ENCODE results near the gene ZMIZ1. TPM values are rescaled to one million over a fixed set of nuclear protein-coding genes. Genes with fewer than 3 reads are reported as not detected.

ZMIZ1 gene
- total RNA-seq, 1 experiment from 2014 or later: 35.8 TPM

DNA sequence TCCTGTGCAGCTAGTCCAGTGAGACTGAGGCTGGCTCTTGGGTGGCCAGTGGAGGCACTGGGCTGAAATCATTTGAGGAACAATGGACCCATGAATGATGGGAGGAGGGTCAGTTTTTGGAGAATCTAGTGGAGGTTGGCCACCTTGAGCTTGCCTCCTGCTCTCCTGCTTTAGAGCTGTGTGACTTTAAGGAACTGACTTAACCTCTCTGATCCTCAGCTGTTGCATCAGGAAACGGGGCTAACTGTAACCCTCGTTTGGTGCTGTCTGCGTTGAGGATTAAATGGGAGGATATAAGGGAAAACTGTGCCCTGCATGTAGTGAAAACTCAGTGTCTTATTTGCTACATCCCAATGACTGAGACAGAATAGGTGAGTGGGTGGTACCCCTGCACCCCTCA is 163.1 kb downstream of the ZMIZ1 start:
- Histone ChIP-seq H3K27me3 (replicated peaks; ENCODE audit: insufficient read depth, low read depth, low read length, poor library complexity) (no peaks in the 10 kb centered on the region), H3K27ac (ENCODE audit: low read depth, low read length, poor library complexity, severe bottlenecking) (no peak overlapping the region), H3K9me3 (ENCODE audit: low read depth, low read length, poor library complexity, severe bottlenecking) (no peaks in the 10 kb centered on the region), H3K4me1 (ENCODE audit: insufficient read depth, low read length, poor library complexity, severe bottlenecking) (peaks cover 16% of the 10 kb centered on the region), H3K4me3 (ENCODE audit: low read depth, low read length, poor library complexity, severe bottlenecking) (no peak overlapping the region), H3K36me3 (ENCODE audit: insufficient read depth, low read length, poor library complexity, severe bottlenecking) (no peaks in the 10 kb centered on the region)
- BruUV-seq (replicated peaks): no TSS peak
- no peak for DNase-seq (ENCODE audit: low spot score)
- intact Hi-C loops (cut with micrococcal nuclease; ENCODE audit: unreplicated experiment): no loop called here
- POLR2A ChIA-PET (ENCODE audit: low non-redundant PET): no interaction called here
- CTCF ChIA-PET: no interaction called here
- TF ChIP-seq EZH2 (IDR thresholded peaks at IDR 0.05; ENCODE audit: borderline replicate concordance, low read depth, low read length, poor library complexity, severe bottlenecking): no peak
- TF ChIP-seq, protein P1, sequence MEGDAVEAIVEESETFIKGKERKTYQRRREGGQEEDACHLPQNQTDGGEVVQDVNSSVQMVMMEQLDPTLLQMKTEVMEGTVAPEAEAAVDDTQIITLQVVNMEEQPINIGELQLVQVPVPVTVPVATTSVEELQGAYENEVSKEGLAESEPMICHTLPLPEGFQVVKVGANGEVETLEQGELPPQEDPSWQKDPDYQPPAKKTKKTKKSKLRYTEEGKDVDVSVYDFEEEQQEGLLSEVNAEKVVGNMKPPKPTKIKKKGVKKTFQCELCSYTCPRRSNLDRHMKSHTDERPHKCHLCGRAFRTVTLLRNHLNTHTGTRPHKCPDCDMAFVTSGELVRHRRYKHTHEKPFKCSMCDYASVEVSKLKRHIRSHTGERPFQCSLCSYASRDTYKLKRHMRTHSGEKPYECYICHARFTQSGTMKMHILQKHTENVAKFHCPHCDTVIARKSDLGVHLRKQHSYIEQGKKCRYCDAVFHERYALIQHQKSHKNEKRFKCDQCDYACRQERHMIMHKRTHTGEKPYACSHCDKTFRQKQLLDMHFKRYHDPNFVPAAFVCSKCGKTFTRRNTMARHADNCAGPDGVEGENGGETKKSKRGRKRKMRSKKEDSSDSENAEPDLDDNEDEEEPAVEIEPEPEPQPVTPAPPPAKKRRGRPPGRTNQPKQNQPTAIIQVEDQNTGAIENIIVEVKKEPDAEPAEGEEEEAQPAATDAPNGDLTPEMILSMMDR (conservative IDR thresholded peaks at IDR 0.05; ENCODE audit: low read depth, low read length): no peak

DNA sequence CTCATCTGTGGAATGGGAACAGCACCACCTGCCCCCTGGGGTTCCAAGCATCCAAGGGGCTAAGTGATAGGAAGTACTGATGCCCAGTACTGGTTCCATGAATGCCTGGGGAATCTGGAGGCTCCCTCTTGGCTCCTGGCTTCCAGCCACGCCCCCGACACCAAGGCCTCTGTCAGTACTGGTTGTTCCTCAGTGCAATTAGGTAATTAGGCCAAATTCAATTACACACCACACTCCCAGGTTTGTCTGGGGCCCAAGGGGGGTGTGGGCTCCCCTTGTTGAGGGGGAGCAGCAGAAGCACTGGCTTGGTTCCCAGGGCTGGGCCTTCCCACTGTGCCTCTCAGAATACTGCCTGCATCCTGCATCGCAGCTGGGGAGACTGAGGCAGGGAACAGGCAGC is 164.1 kb downstream of the ZMIZ1 start:
- Histone ChIP-seq H3K4me3 (ENCODE audit: low read depth, low read length, poor library complexity, severe bottlenecking) (no peak overlapping the region), H3K4me1 (ENCODE audit: insufficient read depth, low read length, poor library complexity, severe bottlenecking) (peaks cover 20% of the 10 kb centered on the region), H3K27me3 (replicated peaks; ENCODE audit: insufficient read depth, low read depth, low read length, poor library complexity) (no peaks in the 10 kb centered on the region), H3K27ac (ENCODE audit: low read depth, low read length, poor library complexity, severe bottlenecking) (no peak overlapping the region), H3K9me3 (ENCODE audit: low read depth, low read length, poor library complexity, severe bottlenecking) (no peaks in the 10 kb centered on the region), H3K36me3 (ENCODE audit: insufficient read depth, low read length, poor library complexity, severe bottlenecking) (no peaks in the 10 kb centered on the region)
- ChIA-PET CTCF (no interaction called here), POLR2A (ENCODE audit: low non-redundant PET) (no interaction called here)
- TF ChIP-seq, protein P1 (conservative IDR thresholded peaks at IDR 0.05; ENCODE audit: low read depth, low read length): no peak
- TF ChIP-seq EZH2 (IDR thresholded peaks at IDR 0.05; ENCODE audit: borderline replicate concordance, low read depth, low read length, poor library complexity, severe bottlenecking): no peak
- intact Hi-C loops (cut with micrococcal nuclease; ENCODE audit: unreplicated experiment): no loop called here
- no peak for DNase-seq (ENCODE audit: low spot score)
- no TSS peak for BruUV-seq (replicated peaks)

DNA sequence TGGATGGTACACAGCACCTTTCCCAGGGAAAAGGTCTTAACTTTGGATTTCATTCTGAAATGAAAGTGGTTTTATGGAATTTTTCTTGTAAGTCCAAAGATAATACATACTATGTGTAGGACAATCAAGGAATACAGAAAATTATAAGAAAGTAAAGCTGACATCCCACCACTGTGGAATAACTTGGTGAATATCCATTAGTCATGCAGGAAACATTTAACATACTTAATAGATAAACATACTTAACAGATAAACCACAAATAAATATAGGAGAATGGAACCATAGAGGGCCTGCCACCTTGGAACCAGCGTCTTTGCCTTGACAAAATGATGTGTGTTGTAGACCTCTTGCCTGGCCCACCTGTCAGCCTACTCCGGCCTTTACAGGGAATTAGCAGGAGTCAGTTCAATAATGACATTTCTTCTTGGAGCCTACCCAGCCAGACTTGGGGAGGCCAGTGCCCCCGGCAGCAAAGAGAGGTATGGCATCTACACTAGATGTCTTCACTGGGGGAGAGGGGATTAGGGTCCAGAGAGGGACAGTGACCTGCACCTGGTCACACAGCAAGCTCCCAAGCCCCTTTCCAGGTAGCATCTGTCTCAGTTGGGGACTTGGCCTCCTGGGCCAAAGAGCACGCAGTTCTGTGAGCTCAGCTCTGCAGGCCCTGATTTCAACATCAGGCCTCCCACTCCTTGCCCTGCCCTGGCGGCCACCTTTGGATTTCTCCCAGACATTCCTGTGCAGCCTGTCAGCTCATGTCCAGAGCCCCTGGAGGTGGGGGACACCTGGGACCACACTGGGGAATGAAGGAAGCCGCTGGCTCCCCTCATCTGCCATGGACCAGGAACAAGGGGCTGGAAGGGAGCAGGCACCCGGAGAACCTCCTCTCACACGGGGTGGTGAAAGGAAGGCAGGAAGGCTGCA is 165.9 kb downstream of the ZMIZ1 start:
- CTCF ChIA-PET: no interaction called here
- H3K27ac ChIP-seq (ENCODE audit: low read depth, low read length, poor library complexity, severe bottlenecking): no peak overlapping the region

More for the DNA sequence above, 165.9 kb downstream of the ZMIZ1 start:
- no peak overlapping the region for H3K4me3 ChIP-seq (ENCODE audit: low read depth, low read length, poor library complexity, severe bottlenecking)
- H3K9me3 ChIP-seq (ENCODE audit: low read depth, low read length, poor library complexity, severe bottlenecking): no peaks in the 10 kb centered on the region
- H3K4me1 ChIP-seq (ENCODE audit: insufficient read depth, low read length, poor library complexity, severe bottlenecking): peaks cover 21% of the 10 kb centered on the region
- no peaks in the 10 kb centered on the region for H3K36me3 ChIP-seq (ENCODE audit: insufficient read depth, low read length, poor library complexity, severe bottlenecking)
- no TSS peak for BruUV-seq (replicated peaks)
- intact Hi-C loops (cut with micrococcal nuclease; ENCODE audit: unreplicated experiment): no loop called here
- TF ChIP-seq, protein P1 (conservative IDR thresholded peaks at IDR 0.05; ENCODE audit: low read depth, low read length): no peak
- TF ChIP-seq EZH2 (IDR thresholded peaks at IDR 0.05; ENCODE audit: borderline replicate concordance, low read depth, low read length, poor library complexity, severe bottlenecking): no peak
- no peaks in the 10 kb centered on the region for H3K27me3 ChIP-seq (replicated peaks; ENCODE audit: insufficient read depth, low read depth, low read length, poor library complexity)
- POLR2A ChIA-PET (ENCODE audit: low non-redundant PET): no interaction called here
- DNase-seq (ENCODE audit: low spot score): no peak
